Activated CD8-positive, alpha-beta T cell treated with anti-CD3 and anti-CD28 coated beads for 36 hours (primary cell): ENCODE data around the gene UBE2O. TPM values are rescaled to one million over a fixed set of nuclear protein-coding genes. Genes with fewer than 3 reads are reported as not detected.

ENCODE experiments used
- ATAC-seq: fragments of 200-7000 bp; cut with Tn5 transposase; one replicate; pipeline ENCODE4 v1.10.0; 2021; ENCODE audit warnings: mild to moderate bottlenecking, moderate library complexity
- CTCF ChIA-PET: fragments of 350-600 bp; sonication (Branson Sonifier 250); formaldehyde crosslinking; loops from one replicate; lab custom pipeline; 2021; ENCODE audit warnings: antibody characterized with exemption; lab: Charles Lee
- POLR2A ChIA-PET: fragments of 350-600 bp; sonication (Branson Sonifier 250); formaldehyde crosslinking; loops from one replicate; lab custom pipeline; 2021; ENCODE audit warnings: antibody characterized with exemption; lab: Charles Lee
- DNase-seq: peaks from one replicate; pipeline ENCODE4 v3.0.0-alpha.2; 2020
- H3K27ac Mint-ChIP-seq: one replicate; pipeline ENCODE4 v1.8.0; 2021; ENCODE audit warnings: mild to moderate bottlenecking, mixed read lengths
- H3K27me3 Mint-ChIP-seq: one replicate; pipeline ENCODE4 v1.8.0; 2021; ENCODE audit warnings: mixed read lengths
- H3K36me3 Mint-ChIP-seq: one replicate; pipeline ENCODE4 v1.8.0; 2021; ENCODE audit warnings: low read depth, mixed read lengths
- H3K4me1 Mint-ChIP-seq: one replicate; pipeline ENCODE4 v1.8.0; 2021; ENCODE audit warnings: low read depth, mixed read lengths
- H3K4me3 Mint-ChIP-seq: one replicate; pipeline ENCODE4 v1.8.0; 2021; ENCODE audit warnings: mild to moderate bottlenecking, moderate library complexity, mixed read lengths
- H3K9me3 Mint-ChIP-seq: one replicate; pipeline ENCODE4 v1.8.0; 2021; ENCODE audit warnings: mixed read lengths
- intact Hi-C: fragments of 100-400 bp; cut with micrococcal nuclease; formaldehyde crosslinking; loops from one replicate; pipeline ENCODE4 v1.10.0; 2022
- total RNA-seq, 2 experiments: library from RNA; stranded (reverse); gene quantifications; one replicate each; pipeline ENCODE4 v1.2.3, GENCODE V29; 2021
- TF ChIP-seq, protein P1 (sequence below): fragments of 200-600 bp; IDR thresholded peaks from one replicate; pipeline ENCODE4 v1.8.0; 2022; ENCODE audit warnings: antibody characterized with exemption, mild to moderate bottlenecking

UBE2O gene
- total RNA-seq, 2 experiments from 2014 or later: 36.8 to 39.5 TPM

DNA sequence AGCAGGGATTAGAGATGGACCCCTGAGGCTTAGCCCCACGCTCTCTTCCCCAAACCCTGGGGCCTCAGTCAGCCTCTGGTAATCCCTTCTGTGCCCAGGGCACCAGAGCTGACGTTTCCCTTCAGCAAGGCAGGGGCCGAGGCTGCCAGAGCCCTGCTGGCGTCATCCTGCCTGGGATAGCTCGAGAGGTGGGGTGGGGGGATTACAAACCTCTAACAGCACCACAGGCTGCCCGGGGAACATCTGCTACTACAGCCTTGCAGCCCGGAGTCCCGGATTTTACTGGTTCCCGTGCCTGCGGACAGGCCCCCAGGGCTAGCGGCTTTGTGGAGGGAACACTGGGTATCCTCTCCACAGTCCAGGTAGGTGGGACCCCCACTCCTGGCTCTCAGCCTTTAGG is 14.4 kb upstream of the UBE2O start, which contains the start of gene AANAT:
Gene AANAT, plus strand, starts transcription at position 238 of the 400 bp plus-strand sequence. CDS start 1,144 bp downstream, outside the sequence.
- POLR2A ChIA-PET: interaction anchor here (1.1 to 2.9 kb wide), 7 partner anchors 10 to 91 kb away, joined by 3 to 10 read pairs (median 4); partner anchors contain the start of genes RHBDF2 and UBE2O
- no peak within 1 kb of the TSS for H3K4me3 Mint-ChIP-seq
- peaks cover 5% of the 10 kb centered on the region for H3K36me3 Mint-ChIP-seq
- DNase-seq (no peak), ATAC-seq (no peak)
- no peaks in the 10 kb centered on the region for H3K9me3 Mint-ChIP-seq
- intact Hi-C loops: no loop called here
- H3K4me1 Mint-ChIP-seq: peaks cover 2% of the 10 kb centered on the region
- TF ChIP-seq, protein P1, sequence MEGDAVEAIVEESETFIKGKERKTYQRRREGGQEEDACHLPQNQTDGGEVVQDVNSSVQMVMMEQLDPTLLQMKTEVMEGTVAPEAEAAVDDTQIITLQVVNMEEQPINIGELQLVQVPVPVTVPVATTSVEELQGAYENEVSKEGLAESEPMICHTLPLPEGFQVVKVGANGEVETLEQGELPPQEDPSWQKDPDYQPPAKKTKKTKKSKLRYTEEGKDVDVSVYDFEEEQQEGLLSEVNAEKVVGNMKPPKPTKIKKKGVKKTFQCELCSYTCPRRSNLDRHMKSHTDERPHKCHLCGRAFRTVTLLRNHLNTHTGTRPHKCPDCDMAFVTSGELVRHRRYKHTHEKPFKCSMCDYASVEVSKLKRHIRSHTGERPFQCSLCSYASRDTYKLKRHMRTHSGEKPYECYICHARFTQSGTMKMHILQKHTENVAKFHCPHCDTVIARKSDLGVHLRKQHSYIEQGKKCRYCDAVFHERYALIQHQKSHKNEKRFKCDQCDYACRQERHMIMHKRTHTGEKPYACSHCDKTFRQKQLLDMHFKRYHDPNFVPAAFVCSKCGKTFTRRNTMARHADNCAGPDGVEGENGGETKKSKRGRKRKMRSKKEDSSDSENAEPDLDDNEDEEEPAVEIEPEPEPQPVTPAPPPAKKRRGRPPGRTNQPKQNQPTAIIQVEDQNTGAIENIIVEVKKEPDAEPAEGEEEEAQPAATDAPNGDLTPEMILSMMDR: no peak
- no peaks in the 10 kb centered on the region for H3K27me3 Mint-ChIP-seq
- H3K27ac Mint-ChIP-seq: no peak within 1 kb of the TSS
- CTCF ChIA-PET: interaction anchor here (1.1 to 5.9 kb wide), 16 partner anchors 9 to 195 kb away, joined by 3 to 83 read pairs (median 8); partner anchors contain the start of genes RHBDF2 and UBE2O

DNA sequence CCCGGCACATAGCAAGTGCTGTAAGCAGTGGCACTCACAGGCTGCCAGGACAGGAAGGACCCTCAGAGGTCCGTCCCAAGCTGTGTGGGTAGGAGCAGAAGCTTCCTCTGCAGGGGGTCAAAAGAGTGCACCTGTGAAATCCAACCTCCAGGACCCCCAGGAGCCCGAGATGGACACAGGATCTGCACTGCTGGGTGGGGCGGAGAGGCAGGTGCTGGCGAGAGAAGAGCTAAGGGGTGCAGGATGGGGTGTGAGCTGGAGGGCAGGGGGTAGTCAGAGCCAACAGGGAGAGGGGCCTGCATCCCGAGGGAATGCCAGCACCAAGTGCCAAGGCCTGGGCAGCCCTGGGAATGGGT is 13.8 kb upstream of the UBE2O start:
- Mint-ChIP-seq H3K27ac (no peak overlapping the region), H3K4me3 (no peak overlapping the region), H3K27me3 (no peaks in the 10 kb centered on the region), H3K4me1 (peaks cover 2% of the 10 kb centered on the region), H3K36me3 (peaks cover 4% of the 10 kb centered on the region), H3K9me3 (no peaks in the 10 kb centered on the region)
- DNase-seq: no peak
- TF ChIP-seq, protein P1: no peak
- intact Hi-C loops: loop anchor here (1.0 kb wide), 1 partner anchor 40 kb away; no protein-coding TSS in a partner anchor
- CTCF ChIA-PET: interaction anchor here (0.8 to 5.9 kb wide), 22 partner anchors 9 to 196 kb away, joined by 3 to 83 read pairs (median 4); partner anchors contain the start of genes RHBDF2 and UBE2O
- POLR2A ChIA-PET: interaction anchor here (1.1 to 2.9 kb wide), 7 partner anchors 11 to 91 kb away, joined by 3 to 10 read pairs (median 4); partner anchors contain the start of genes RHBDF2 and UBE2O
- ATAC-seq: no peak

DNA sequence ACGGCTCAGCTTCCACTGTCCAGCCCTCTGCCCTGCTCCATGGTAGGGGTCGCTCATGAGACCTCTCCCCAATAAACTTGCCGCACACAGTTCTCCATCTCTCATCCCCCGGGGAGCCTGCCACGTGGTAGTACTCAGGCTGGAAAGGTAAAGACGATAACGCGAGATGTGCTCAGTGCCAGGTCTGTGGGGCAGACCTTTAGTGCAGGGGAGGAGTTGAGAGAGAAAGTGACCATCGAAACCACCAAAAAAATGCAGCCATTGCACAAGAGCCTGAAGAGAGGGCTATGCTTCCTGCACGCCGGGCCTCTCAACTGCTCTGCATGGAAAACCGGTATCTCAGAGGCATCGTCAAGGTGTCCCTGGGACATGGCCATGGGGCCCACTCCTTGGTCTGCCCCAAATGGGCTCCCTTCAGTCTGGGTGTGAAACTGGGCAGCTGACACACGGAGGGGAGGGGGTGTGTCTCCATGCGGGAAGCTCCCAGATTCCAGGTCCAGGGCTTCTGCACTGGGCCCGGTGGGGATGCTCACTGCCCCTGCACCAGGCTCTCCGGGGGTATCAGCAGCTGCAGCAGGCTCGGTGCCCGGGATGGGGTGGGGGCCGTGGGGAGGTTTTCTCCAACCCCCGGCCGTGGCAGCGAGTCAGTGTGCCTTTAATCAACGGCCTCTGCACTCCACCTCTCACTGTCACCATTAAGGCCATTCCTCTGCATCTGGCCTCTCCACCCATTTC is 9.8 kb upstream of the UBE2O start:
- intact Hi-C loops: no loop called here
- Mint-ChIP-seq H3K27me3 (no peaks in the 10 kb centered on the region), H3K4me1 (peaks cover 2% of the 10 kb centered on the region), H3K9me3 (no peaks in the 10 kb centered on the region), H3K27ac (no peak overlapping the region), H3K4me3 (no peak overlapping the region), H3K36me3 (no peaks in the 10 kb centered on the region)
- DNase-seq (no peak), ATAC-seq (no peak)
- ChIA-PET CTCF (interaction anchor here (1.2 to 5.9 kb wide), 3 partner anchors 9 to 44 kb away, joined by 4 to 83 read pairs (median 8); partner anchors contain the start of gene UBE2O), POLR2A (interaction anchor here (0.8 kb wide), 1 partner anchor 28 kb away, joined by 3 read pairs; no protein-coding TSS in a partner anchor)
- TF ChIP-seq, protein P1: no peak

DNA sequence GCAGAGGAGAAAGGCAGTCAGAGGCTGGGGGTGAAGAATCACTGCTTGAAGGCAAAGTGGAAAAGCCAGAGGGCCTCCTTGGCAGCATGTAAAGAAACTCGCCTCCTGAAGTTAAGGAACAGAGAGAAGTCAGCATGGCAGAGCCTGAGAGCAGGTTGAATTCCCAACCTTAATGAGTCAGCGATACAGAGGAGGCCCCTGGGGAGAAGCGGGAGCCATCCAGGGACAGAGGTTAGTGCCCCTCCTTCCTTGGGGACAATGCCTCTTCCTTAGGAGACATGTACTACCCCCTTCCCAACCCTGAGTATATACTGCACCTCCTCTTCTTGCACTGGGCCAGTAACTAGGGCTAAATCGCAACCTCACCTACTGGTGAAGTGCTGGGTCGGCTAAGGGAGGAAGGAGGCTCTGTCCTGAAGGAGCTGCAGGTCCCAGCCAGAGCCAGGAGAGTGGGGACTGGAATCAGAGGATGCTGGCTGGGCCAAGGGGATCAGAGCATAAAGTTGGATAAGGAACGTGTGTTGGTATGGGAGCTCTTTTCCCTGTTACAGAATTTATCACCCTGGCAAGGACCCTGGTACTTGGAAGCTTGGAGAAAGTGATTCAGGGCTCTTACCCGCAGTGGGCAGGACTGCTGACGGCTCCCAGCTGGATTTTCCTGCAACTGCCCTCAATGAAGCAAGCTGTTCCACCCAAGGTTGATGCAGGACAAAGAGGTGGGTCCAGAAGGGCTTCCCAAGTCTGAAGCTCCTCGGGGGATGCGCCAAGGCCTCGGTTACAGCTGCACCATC is 9.0 kb upstream of the UBE2O start:
- ATAC-seq: no peak
- no peaks in the 10 kb centered on the region for H3K27me3 Mint-ChIP-seq
- ChIA-PET POLR2A (interaction anchor here (0.8 kb wide), 1 partner anchor 29 kb away, joined by 3 read pairs; no protein-coding TSS in a partner anchor), CTCF (interaction anchor here (1.2 to 2.6 kb wide), 2 partner anchors 8 to 45 kb away, joined by 4 to 8 read pairs; partner anchors contain the start of gene UBE2O)
- TF ChIP-seq, protein P1: no peak
- no peaks in the 10 kb centered on the region for H3K36me3 Mint-ChIP-seq
- H3K9me3 Mint-ChIP-seq: no peaks in the 10 kb centered on the region
- no peak overlapping the region for H3K27ac Mint-ChIP-seq
- no peak overlapping the region for H3K4me3 Mint-ChIP-seq
- intact Hi-C loops: no loop called here
- DNase-seq: no peak
- H3K4me1 Mint-ChIP-seq: peaks cover 2% of the 10 kb centered on the region
